Spleen (tissue), 7 donors: ENCODE measurements around the gene FLRT1.

Experiments
- POLR2A ChIP-seq, 3 donors: fragments of 450-650 bp; IDR thresholded peaks; one replicate each; pipeline ENCODE4 v1.5.1; 2017; ENCODE audit warnings: antibody characterized with exemption in 3 of 3, mild to moderate bottlenecking in 1 of 3
- POLR2AphosphoS5 ChIP-seq, 3 donors: sonication (generic); formaldehyde crosslinking; IDR thresholded peaks; one replicate each; pipeline ENCODE4 v1.5.1; 2017; ENCODE audit warnings: antibody characterized with exemption in 3 of 3
- TF ChIP-seq, protein P1 (sequence below), 11 experiments: fragments of 200-600 bp in 7 of 11; fragments of 450-650 bp in 4 of 11; sonication (generic) in 4 of 11; IDR thresholded peaks in 8 of 11; conservative IDR thresholded peaks in 3 of 11; 1 replicate in 7 of 11; 2 replicates in 4 of 11; pipeline versions ENCODE4 v1.4.0 to v1.8.0; 2016 to 2021; ENCODE audit warnings: antibody characterized with exemption in 11 of 11, inconsistent platforms in 4 of 11, mild to moderate bottlenecking in 1 of 11
- donor health status: DM: no; HTN: no; CAD: no; lungs with moderate emphysema.
- donor health status: DM: no; HTN: no; CAD: no.
- donor health status: DM: no; HTN: no; CAD: no.

DNA sequence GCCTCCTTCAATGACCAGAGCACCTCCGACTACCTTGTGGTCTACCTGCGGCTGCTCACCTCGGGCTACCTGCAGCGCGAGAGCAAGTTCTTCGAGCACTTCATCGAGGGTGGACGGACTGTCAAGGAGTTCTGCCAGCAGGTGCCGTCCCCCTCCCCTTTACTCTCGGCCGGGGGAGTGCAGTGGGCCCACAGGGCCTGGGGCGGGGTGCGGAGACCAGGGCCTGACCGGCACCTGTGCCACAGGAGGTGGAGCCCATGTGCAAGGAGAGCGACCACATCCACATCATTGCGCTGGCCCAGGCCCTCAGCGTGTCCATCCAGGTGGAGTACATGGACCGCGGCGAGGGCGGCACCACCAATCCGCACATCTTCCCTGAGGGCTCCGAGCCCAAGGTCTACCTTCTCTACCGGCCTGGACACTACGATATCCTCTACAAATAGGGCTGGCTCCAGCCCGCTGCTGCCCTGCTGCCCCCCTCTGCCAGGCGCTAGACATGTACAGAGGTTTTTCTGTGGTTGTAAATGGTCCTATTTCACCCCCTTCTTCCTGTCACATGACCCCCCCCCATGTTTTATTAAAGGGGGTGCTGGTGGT, 38.5 kb upstream of the FLRT1 start:
- TF ChIP-seq, protein P1, sequence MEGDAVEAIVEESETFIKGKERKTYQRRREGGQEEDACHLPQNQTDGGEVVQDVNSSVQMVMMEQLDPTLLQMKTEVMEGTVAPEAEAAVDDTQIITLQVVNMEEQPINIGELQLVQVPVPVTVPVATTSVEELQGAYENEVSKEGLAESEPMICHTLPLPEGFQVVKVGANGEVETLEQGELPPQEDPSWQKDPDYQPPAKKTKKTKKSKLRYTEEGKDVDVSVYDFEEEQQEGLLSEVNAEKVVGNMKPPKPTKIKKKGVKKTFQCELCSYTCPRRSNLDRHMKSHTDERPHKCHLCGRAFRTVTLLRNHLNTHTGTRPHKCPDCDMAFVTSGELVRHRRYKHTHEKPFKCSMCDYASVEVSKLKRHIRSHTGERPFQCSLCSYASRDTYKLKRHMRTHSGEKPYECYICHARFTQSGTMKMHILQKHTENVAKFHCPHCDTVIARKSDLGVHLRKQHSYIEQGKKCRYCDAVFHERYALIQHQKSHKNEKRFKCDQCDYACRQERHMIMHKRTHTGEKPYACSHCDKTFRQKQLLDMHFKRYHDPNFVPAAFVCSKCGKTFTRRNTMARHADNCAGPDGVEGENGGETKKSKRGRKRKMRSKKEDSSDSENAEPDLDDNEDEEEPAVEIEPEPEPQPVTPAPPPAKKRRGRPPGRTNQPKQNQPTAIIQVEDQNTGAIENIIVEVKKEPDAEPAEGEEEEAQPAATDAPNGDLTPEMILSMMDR (IDR thresholded peaks at IDR 0.05 in 8 of 11, conservative IDR thresholded peaks at IDR 0.05 in 3 of 11) = no peak
- TF ChIP-seq POLR2A (IDR thresholded peaks at IDR 0.05) (no peak), POLR2AphosphoS5 (IDR thresholded peaks at IDR 0.05) (peak in 1 of 3 donors; percentile 14)
